OCI-LY1 (cell line): ENCODE data around the gene PLEKHO2.
A peak's percentile ranks its signal among the peaks of the same experiment; 100 is the strongest.

Experiments used
- H2AFZ ChIP-seq: fragments of 200-600 bp; sonication (generic), shearing (Covaris generic); 2 replicates; pipeline ENCODE4 v1.6.0; 2014; ENCODE audit warnings: antibody characterized with exemption, mild to moderate bottlenecking, low read length
- H3F3A ChIP-seq: fragments of 200-600 bp; sonication (generic), shearing (Covaris generic); 2 replicates; pipeline ENCODE4 v1.6.0; 2014; ENCODE audit warnings: mild to moderate bottlenecking, antibody characterized with exemption, low read length, moderate library complexity; ENCODE audit not compliant: insufficient read depth
- H3K27ac ChIP-seq: fragments of 200-600 bp; sonication (generic); 2 replicates; pipeline ENCODE4 v1.5.1; 2014; ENCODE audit warnings: low read length, mixed run types, mild to moderate bottlenecking, low read depth; ENCODE audit not compliant: poor library complexity, severe bottlenecking
- H3K27me3 ChIP-seq: fragments of 200-600 bp; sonication (generic); 2 replicates; pipeline ENCODE4 v1.6.0; 2014; ENCODE audit warnings: antibody characterized with exemption, mild to moderate bottlenecking, low read length, moderate library complexity; ENCODE audit not compliant: insufficient read depth
- H3K36me3 ChIP-seq: fragments of 200-600 bp; sonication (generic); 2 replicates; pipeline ENCODE4 v1.6.1; 2014; ENCODE audit warnings: mild to moderate bottlenecking, antibody characterized with exemption, low read length, moderate library complexity, mixed read lengths; ENCODE audit not compliant: insufficient read depth
- H3K4me1 ChIP-seq: fragments of 200-600 bp; sonication (generic); 2 replicates; pipeline ENCODE4 v1.5.1; 2014; ENCODE audit warnings: mild to moderate bottlenecking, low read length, moderate library complexity; ENCODE audit not compliant: insufficient read depth, severe bottlenecking
- H3K4me2 ChIP-seq: fragments of 200-600 bp; sonication (generic), shearing (Covaris generic); 2 replicates; pipeline ENCODE4 v1.6.1; 2014; ENCODE audit warnings: low read length
- H3K4me3 ChIP-seq: fragments of 200-600 bp; sonication (generic); 2 replicates; pipeline ENCODE4 v1.5.1; 2014; ENCODE audit warnings: low read length, low read depth, mild to moderate bottlenecking, mixed read lengths; ENCODE audit not compliant: poor library complexity, severe bottlenecking
- H3K79me2 ChIP-seq: fragments of 200-600 bp; shearing (Covaris generic); 2 replicates; pipeline ENCODE4 v1.6.1; 2016; ENCODE audit warnings: mixed run types, low read length, mixed read lengths; ENCODE audit not compliant: insufficient read depth
- H3K9ac ChIP-seq: fragments of 200-600 bp; sonication (generic), shearing (Covaris generic); 2 replicates; pipeline ENCODE4 v1.6.1; 2014; ENCODE audit warnings: mild to moderate bottlenecking, low read length, mixed read lengths
- H3K9me2 ChIP-seq: fragments of 200-600 bp; sonication (generic), shearing (Covaris generic); 2 replicates; pipeline ENCODE4 v1.6.1; 2014; ENCODE audit warnings: low read depth, mild to moderate bottlenecking, low read length, mixed read lengths
- H3K9me3 ChIP-seq: fragments of 200-600 bp; shearing (Covaris generic); 2 replicates; pipeline ENCODE4 v1.6.1; 2014; ENCODE audit warnings: low read length, mixed read lengths
- H4K20me1 ChIP-seq: fragments of 200-600 bp; sonication (generic), shearing (Covaris generic); 2 replicates; pipeline ENCODE4 v1.6.0; 2016; ENCODE audit warnings: mild to moderate bottlenecking, low read length; ENCODE audit not compliant: insufficient read depth
- CTCF ChIP-seq: fragments of 200-600 bp; sonication (generic), shearing (Covaris generic); IDR thresholded peaks from 2 replicates; pipeline ENCODE4 v1.5.1; 2017; ENCODE audit warnings: mild to moderate bottlenecking, antibody characterized with exemption, low read length, moderate library complexity, mixed read lengths
- EZH2 ChIP-seq: fragments of 200-600 bp; sonication (generic), shearing (Covaris generic); IDR thresholded peaks from 2 replicates; pipeline ENCODE4 v1.8.0; 2017; ENCODE audit warnings: borderline replicate concordance, mixed run types, mild to moderate bottlenecking, antibody characterized with exemption, low read length, moderate library complexity, mixed read lengths

Gene PLEKHO2

GRCh38 chr15:64896371-64897069, 54.8 kb downstream of the PLEKHO2 start:
- no peaks in the 10 kb centered on the region for H3K9me2 ChIP-seq
- H3K36me3 ChIP-seq = no peaks in the 10 kb centered on the region
- H3F3A ChIP-seq = no peaks in the 10 kb centered on the region
- peaks cover 51% of the 10 kb centered on the region for H3K4me1 ChIP-seq
- no peak overlapping the region for H2AFZ ChIP-seq
- H3K9me3 ChIP-seq = 0 out of 2 replicates have a peak, but pooled peaks cover 3% of the 10 kb centered on the region
- no peaks in the 10 kb centered on the region for H3K27me3 ChIP-seq
- H3K9ac ChIP-seq = peak overlapping the region; percentile 84
- peak overlapping the region; percentile 90 for H3K4me2 ChIP-seq
- H3K79me2 ChIP-seq = no peaks in the 10 kb centered on the region
- H3K27ac ChIP-seq = peak overlapping the region; percentile 95
- H3K4me3 ChIP-seq = peak overlapping the region; percentile 65
- TF ChIP-seq EZH2 = no peak
- TF ChIP-seq CTCF = no peak
- H4K20me1 ChIP-seq = no peaks in the 10 kb centered on the region

GRCh38 chr15:64897345-64897985, 55.8 kb downstream of the PLEKHO2 start:
- Histone ChIP-seq H3K4me1 (peaks cover 44% of the 10 kb centered on the region), H3K36me3 (no peaks in the 10 kb centered on the region), H3K27me3 (no peaks in the 10 kb centered on the region), H3K9me2 (no peaks in the 10 kb centered on the region), H3K27ac (peak overlapping the region; percentile 95), H3K9ac (no peak overlapping the region), H2AFZ (no peak overlapping the region), H3K79me2 (no peaks in the 10 kb centered on the region), H4K20me1 (no peaks in the 10 kb centered on the region), H3K9me3 (0 out of 2 replicates have a peak, but pooled peaks cover 5% of the 10 kb centered on the region), H3K4me2 (no peak overlapping the region), H3K4me3 (no peak overlapping the region), H3F3A (no peaks in the 10 kb centered on the region)
- no peak for TF ChIP-seq EZH2
- no peak for TF ChIP-seq CTCF

GRCh38 chr15:64898406-64898805, 56.7 kb downstream of the PLEKHO2 start:
- Histone ChIP-seq H3K4me3 (no peak overlapping the region), H3K4me1 (peaks cover 34% of the 10 kb centered on the region), H3K9me3 (0 out of 2 replicates have a peak, but pooled peaks cover 5% of the 10 kb centered on the region), H3K9me2 (no peaks in the 10 kb centered on the region), H3K27ac (no peak overlapping the region), H3K4me2 (no peak overlapping the region), H3K79me2 (no peaks in the 10 kb centered on the region), H3F3A (no peaks in the 10 kb centered on the region), H3K27me3 (no peaks in the 10 kb centered on the region), H3K36me3 (no peaks in the 10 kb centered on the region), H4K20me1 (no peaks in the 10 kb centered on the region), H2AFZ (no peak overlapping the region), H3K9ac (no peak overlapping the region)
- no peak for TF ChIP-seq EZH2
- no peak for TF ChIP-seq CTCF
